ENCODE measurements around the gene CDK16. TPM values are rescaled to one million over a fixed set of nuclear protein-coding genes. Genes with fewer than 3 reads are reported as not detected.

Gene CDK16
- polyA plus RNA-seq, 4 donors: 48.9 to 75.8 (median 57.2) TPM

- DNase-seq: no peak
- Histone ChIP-seq H3K27ac (ENCODE audit: low read depth in 1 of 3, low read length in 2 of 3) (no peak overlapping the region), H3K4me3 (ENCODE audit: low read depth in 1 of 3, low read length in 3 of 3) (no peak overlapping the region), H3K4me1 (ENCODE audit: control insufficient read depth in 3 of 3, insufficient read depth in 2 of 3, low read depth in 1 of 3, low read length in 2 of 3) (peaks cover 0 to 5% (median 0%) of the 10 kb centered on the region in 3 donors), H3K36me3 (ENCODE audit: control insufficient read depth in 3 of 3, insufficient read depth in 2 of 3, low read depth in 1 of 3, low read length in 3 of 3) (peaks cover 6 to 37% (median 10%) of the 10 kb centered on the region in 3 donors), H3K27me3 (ENCODE audit: control insufficient read depth in 3 of 3, insufficient read depth in 3 of 3, low read length in 3 of 3) (no peaks in the 10 kb centered on the region), H3K9me3 (ENCODE audit: control insufficient read depth in 2 of 2, insufficient read depth in 1 of 2, low read depth in 1 of 2, low read length in 1 of 2) (no peaks in the 10 kb centered on the region)
- WGBS, 3 donors: 68 to 85% (median 84%) methylated on average over 5 of the region's 5 CpGs
- no peak for FAIRE-seq
Measured at GRCh38 chrX:47230136-47230868, 11.8 kb downstream of the CDK16 start.

GRCh38 chrX:47231167-47231566, 12.7 kb downstream of the CDK16 start:
- H3K4me1 ChIP-seq (ENCODE audit: control insufficient read depth in 3 of 3, insufficient read depth in 2 of 3, low read depth in 1 of 3, low read length in 2 of 3): peaks cover 0 to 5% (median 0%) of the 10 kb centered on the region in 3 donors
- H3K27ac ChIP-seq (ENCODE audit: low read depth in 1 of 3, low read length in 2 of 3): no peak overlapping the region
- DNase-seq (no peak), FAIRE-seq (no peak)
- no peaks in the 10 kb centered on the region for H3K9me3 ChIP-seq (ENCODE audit: control insufficient read depth in 2 of 2, insufficient read depth in 1 of 2, low read depth in 1 of 2, low read length in 1 of 2)
- 70 to 80% (median 71%) methylated on average over 2 of the region's 2 CpGs for WGBS, 3 donors
- no peak overlapping the region for H3K4me3 ChIP-seq (ENCODE audit: low read depth in 1 of 3, low read length in 3 of 3)
- peaks cover 2 to 29% (median 3%) of the 10 kb centered on the region in 3 donors for H3K36me3 ChIP-seq (ENCODE audit: control insufficient read depth in 3 of 3, insufficient read depth in 2 of 3, low read depth in 1 of 3, low read length in 3 of 3)
- H3K27me3 ChIP-seq (ENCODE audit: control insufficient read depth in 3 of 3, insufficient read depth in 3 of 3, low read length in 3 of 3): no peaks in the 10 kb centered on the region

- Histone ChIP-seq H3K36me3 (ENCODE audit: control insufficient read depth in 3 of 3, insufficient read depth in 2 of 3, low read depth in 1 of 3, low read length in 3 of 3) (peaks cover 0 to 17% (median 3%) of the 10 kb centered on the region in 3 donors), H3K4me3 (ENCODE audit: low read depth in 1 of 3, low read length in 3 of 3) (peak overlapping the region; percentile 55 to 91 (median 57)), H3K4me1 (ENCODE audit: control insufficient read depth in 3 of 3, insufficient read depth in 2 of 3, low read depth in 1 of 3, low read length in 2 of 3) (peaks cover 0 to 5% (median 0%) of the 10 kb centered on the region in 3 donors), H3K27me3 (ENCODE audit: control insufficient read depth in 3 of 3, insufficient read depth in 3 of 3, low read length in 3 of 3) (no peaks in the 10 kb centered on the region), H3K9me3 (ENCODE audit: control insufficient read depth in 2 of 2, insufficient read depth in 1 of 2, low read depth in 1 of 2, low read length in 1 of 2) (no peaks in the 10 kb centered on the region), H3K27ac (ENCODE audit: low read depth in 1 of 3, low read length in 2 of 3) (peak overlapping the region; percentile 90 to 100 (median 97))
- no peak for DNase-seq
- 55 to 68% (median 63%) methylated on average over 8 of the region's 8 CpGs for WGBS, 3 donors
- FAIRE-seq: no peak
Measured at GRCh38 chrX:47232197-47232802, 13.8 kb downstream of the CDK16 start.

GRCh38 chrX:47232803-47233332, 14.4 kb downstream of the CDK16 start, which contains the start of gene USP11:
Gene USP11 (plus strand): TSS chrX:47233009. CDS start chrX:47233044, 35 bp downstream.
- peak; percentile 9 to 64 for DNase-seq
- H3K36me3 ChIP-seq (ENCODE audit: control insufficient read depth in 3 of 3, insufficient read depth in 2 of 3, low read depth in 1 of 3, low read length in 3 of 3): peaks cover 0 to 16% (median 3%) of the 10 kb centered on the region in 3 donors
- no peaks in the 10 kb centered on the region for H3K27me3 ChIP-seq (ENCODE audit: control insufficient read depth in 3 of 3, insufficient read depth in 3 of 3, low read length in 3 of 3)
- WGBS, 3 donors: 1 to 24% (median 5%) methylated on average over 26 to 46 of the region's 46 CpGs
- FAIRE-seq: no peak
- H3K4me3 ChIP-seq (ENCODE audit: low read depth in 1 of 3, low read length in 3 of 3): peak within 1 kb of the TSS; percentile 55 to 91 (median 57)
- H3K9me3 ChIP-seq (ENCODE audit: control insufficient read depth in 2 of 2, insufficient read depth in 1 of 2, low read depth in 1 of 2, low read length in 1 of 2): no peaks in the 10 kb centered on the region
- H3K4me1 ChIP-seq (ENCODE audit: control insufficient read depth in 3 of 3, insufficient read depth in 2 of 3, low read depth in 1 of 3, low read length in 2 of 3): peaks cover 0 to 5% (median 0%) of the 10 kb centered on the region in 3 donors
- H3K27ac ChIP-seq (ENCODE audit: low read depth in 1 of 3, low read length in 2 of 3): peak within 1 kb of the TSS; percentile 90 to 100 (median 97)

GRCh38 chrX:47233333-47234113, 15.0 kb downstream of the CDK16 start:
- Histone ChIP-seq H3K27ac (ENCODE audit: low read depth in 1 of 3, low read length in 2 of 3) (peak overlapping the region; percentile 90 to 100 (median 97)), H3K36me3 (ENCODE audit: control insufficient read depth in 3 of 3, insufficient read depth in 2 of 3, low read depth in 1 of 3, low read length in 3 of 3) (peaks cover 0 to 14% (median 2%) of the 10 kb centered on the region in 3 donors), H3K27me3 (ENCODE audit: control insufficient read depth in 3 of 3, insufficient read depth in 3 of 3, low read length in 3 of 3) (no peaks in the 10 kb centered on the region), H3K4me3 (ENCODE audit: low read depth in 1 of 3, low read length in 3 of 3) (peak overlapping the region; percentile 29 to 91 (median 55)), H3K4me1 (ENCODE audit: control insufficient read depth in 3 of 3, insufficient read depth in 2 of 3, low read depth in 1 of 3, low read length in 2 of 3) (peaks cover 0 to 5% (median 0%) of the 10 kb centered on the region in 3 donors), H3K9me3 (ENCODE audit: control insufficient read depth in 2 of 2, insufficient read depth in 1 of 2, low read depth in 1 of 2, low read length in 1 of 2) (no peaks in the 10 kb centered on the region)
- FAIRE-seq (no peak), DNase-seq (peak; percentile 92 to 95)
- 0 to 23% (median 3%) methylated on average over 32 to 51 of the region's 51 CpGs for WGBS, 3 donors

GRCh38 chrX:47234583-47234982, 16.1 kb downstream of the CDK16 start:
- Histone ChIP-seq H3K4me3 (ENCODE audit: low read depth in 1 of 3, low read length in 3 of 3) (no peak overlapping the region), H3K4me1 (ENCODE audit: control insufficient read depth in 3 of 3, insufficient read depth in 2 of 3, low read depth in 1 of 3, low read length in 2 of 3) (peaks cover 0 to 5% (median 0%) of the 10 kb centered on the region in 3 donors), H3K27me3 (ENCODE audit: control insufficient read depth in 3 of 3, insufficient read depth in 3 of 3, low read length in 3 of 3) (no peaks in the 10 kb centered on the region), H3K36me3 (ENCODE audit: control insufficient read depth in 3 of 3, insufficient read depth in 2 of 3, low read depth in 1 of 3, low read length in 3 of 3) (peaks cover 0 to 8% (median 0%) of the 10 kb centered on the region in 3 donors), H3K27ac (ENCODE audit: low read depth in 1 of 3, low read length in 2 of 3) (peak overlapping the region in 1 of 3 donors; percentile 15), H3K9me3 (ENCODE audit: control insufficient read depth in 2 of 2, insufficient read depth in 1 of 2, low read depth in 1 of 2, low read length in 1 of 2) (no peaks in the 10 kb centered on the region)
- no peak for FAIRE-seq
- DNase-seq: no peak
- 44 to 68% (median 66%) methylated on average over 3 of the region's 3 CpGs for WGBS, 3 donors

GRCh38 chrX:47235691-47236103, 17.2 kb downstream of the CDK16 start:
- H3K27me3 ChIP-seq (ENCODE audit: control insufficient read depth in 3 of 3, insufficient read depth in 3 of 3, low read length in 3 of 3): no peaks in the 10 kb centered on the region
- no peaks in the 10 kb centered on the region for H3K9me3 ChIP-seq (ENCODE audit: control insufficient read depth in 2 of 2, insufficient read depth in 1 of 2, low read depth in 1 of 2, low read length in 1 of 2)
- no peak for DNase-seq
- peak overlapping the region in 1 of 3 donors; percentile 67 for H3K27ac ChIP-seq (ENCODE audit: low read depth in 1 of 3, low read length in 2 of 3)
- WGBS, 3 donors: 71 to 89% (median 84%) methylated on average over 4 of the region's 4 CpGs
- H3K4me1 ChIP-seq (ENCODE audit: control insufficient read depth in 3 of 3, insufficient read depth in 2 of 3, low read depth in 1 of 3, low read length in 2 of 3): peaks cover 0 to 5% (median 0%) of the 10 kb centered on the region in 3 donors
- FAIRE-seq: no peak
- H3K4me3 ChIP-seq (ENCODE audit: low read depth in 1 of 3, low read length in 3 of 3): no peak overlapping the region
- H3K36me3 ChIP-seq (ENCODE audit: control insufficient read depth in 3 of 3, insufficient read depth in 2 of 3, low read depth in 1 of 3, low read length in 3 of 3): peaks cover 0 to 15% (median under 1%) of the 10 kb centered on the region in 3 donors

- Histone ChIP-seq H3K27ac (ENCODE audit: low read depth in 1 of 3, low read length in 2 of 3) (no peak overlapping the region), H3K27me3 (ENCODE audit: control insufficient read depth in 3 of 3, insufficient read depth in 3 of 3, low read length in 3 of 3) (no peaks in the 10 kb centered on the region), H3K36me3 (ENCODE audit: control insufficient read depth in 3 of 3, insufficient read depth in 2 of 3, low read depth in 1 of 3, low read length in 3 of 3) (peaks cover 2 to 44% (median 2%) of the 10 kb centered on the region in 3 donors), H3K9me3 (ENCODE audit: control insufficient read depth in 2 of 2, insufficient read depth in 1 of 2, low read depth in 1 of 2, low read length in 1 of 2) (no peaks in the 10 kb centered on the region), H3K4me3 (ENCODE audit: low read depth in 1 of 3, low read length in 3 of 3) (no peak overlapping the region), H3K4me1 (ENCODE audit: control insufficient read depth in 3 of 3, insufficient read depth in 2 of 3, low read depth in 1 of 3, low read length in 2 of 3) (no peaks in the 10 kb centered on the region)
- FAIRE-seq (no peak), DNase-seq (no peak)
- WGBS, 3 donors: 84 to 92% (median 90%) methylated on average over 7 to 8 of the region's 8 CpGs
Measured at GRCh38 chrX:47239199-47239598, 20.7 kb downstream of the CDK16 start.

Measured in small intestine (tissue), 7 donors.